Colonic mucosa (tissue), 4 donors: ENCODE results near the gene DPP6. TPM values are rescaled to one million over a fixed set of nuclear protein-coding genes. Genes with fewer than 3 reads are reported as not detected.

ENCODE experiments used
- DNase-seq: peaks from one replicate; pipeline ENCODE4 v3.0.0-alpha.2; 2020
- H3K27ac ChIP-seq: fragments of 200-600 bp; one replicate; pipeline ENCODE4 v1.8.0; 2021
- H3K27me3 ChIP-seq: fragments of 200-600 bp; one replicate; pipeline ENCODE4 v1.8.0; 2021
- H3K36me3 ChIP-seq: fragments of 200-600 bp; one replicate; pipeline ENCODE4 v1.8.0; 2021
- H3K4me1 ChIP-seq: fragments of 200-600 bp; one replicate; pipeline ENCODE4 v1.8.0; 2021; ENCODE audit warnings: mild to moderate bottlenecking
- H3K4me3 ChIP-seq: fragments of 200-600 bp; one replicate; pipeline ENCODE4 v1.8.0; 2021
- H3K9ac ChIP-seq, 2 donors: one replicate each; pipeline ENCODE4 v1.7.0; 2013; ENCODE audit warnings: control low read depth in 2 of 2, low read depth in 2 of 2, low read length in 2 of 2
- H3K9me3 ChIP-seq: fragments of 200-600 bp; one replicate; pipeline ENCODE4 v1.8.0; 2021
- CTCF ChIP-seq: fragments of 200-600 bp; IDR thresholded peaks from one replicate; pipeline ENCODE4 v1.8.0; 2022; ENCODE audit warnings: antibody characterized with exemption, mild to moderate bottlenecking
- intact Hi-C: fragments of 100-400 bp; cut with DNase I; formaldehyde crosslinking; loops from one replicate; pipeline ENCODE4 v1.14.1; 2022
- total RNA-seq, 2 donors: library from RNA; stranded (reverse); fragmentation: NEBNext Ultra II Directional in 1 of 2; extraction: Animal tissue kit (Norgen Biotek cat#: 25700) in 1 of 2; gene quantifications; one replicate each; pipeline ENCODE4 v1.2.1, GENCODE V29; 2021
- donor health status: healthy.
- donor health status: DM: no; HTN: no; CAD: no.
- donor health status: DM: no; HTN: no; CAD: no.

DPP6 gene
- total RNA-seq, 2 donors from 2014 or later: 0.17 to 3.9 TPM

DNA sequence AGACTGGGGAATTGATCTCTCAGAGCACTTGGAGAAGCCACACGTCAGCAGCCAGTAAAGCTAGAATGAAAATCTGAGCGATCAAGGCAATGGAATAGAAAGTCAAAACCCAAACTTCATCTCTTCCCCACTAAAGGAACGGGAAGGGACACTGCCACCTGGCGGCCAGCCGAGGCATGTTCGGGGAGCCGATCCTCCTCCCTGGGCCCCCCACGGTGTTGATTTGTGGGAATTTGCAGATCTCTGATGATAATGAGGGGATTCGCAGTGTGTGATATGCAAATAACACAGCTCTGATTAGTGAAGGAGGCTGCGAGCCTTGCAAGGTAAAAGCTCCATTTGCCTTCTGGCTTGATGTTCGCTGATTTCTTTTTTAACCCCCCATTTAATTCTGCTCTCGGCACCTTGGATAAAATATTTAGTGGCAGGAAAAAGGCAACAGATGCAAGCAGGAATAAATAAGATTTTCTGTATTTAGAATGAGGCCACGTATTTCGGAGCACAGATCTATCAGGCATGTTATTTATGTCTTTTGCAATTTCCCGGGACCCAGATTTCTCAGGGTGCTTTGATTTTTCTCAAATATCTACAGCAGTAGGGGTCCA, 692.2 kb downstream of the DPP6 start:
- H3K27ac ChIP-seq: no peak overlapping the region
- no peaks in the 10 kb centered on the region for H3K27me3 ChIP-seq
- H3K4me1 ChIP-seq: no peaks in the 10 kb centered on the region
- no peaks in the 10 kb centered on the region for H3K9me3 ChIP-seq
- no peak overlapping the region for H3K4me3 ChIP-seq
- DNase-seq: peak; percentile 29
- no peaks in the 10 kb centered on the region for H3K36me3 ChIP-seq
- H3K9ac ChIP-seq: no peak overlapping the region
- TF ChIP-seq CTCF: peak; percentile 79
- intact Hi-C loops: loop anchor here (2.0 kb wide), 1 partner anchor 104 kb away; no protein-coding TSS in a partner anchor

- DNase-seq: no peak
- Histone ChIP-seq H3K27ac (no peak overlapping the region), H3K36me3 (no peaks in the 10 kb centered on the region), H3K4me1 (no peaks in the 10 kb centered on the region), H3K4me3 (no peak overlapping the region), H3K27me3 (no peaks in the 10 kb centered on the region), H3K9me3 (no peaks in the 10 kb centered on the region), H3K9ac (no peak overlapping the region)
- TF ChIP-seq CTCF: no peak
- intact Hi-C loops: loop anchor here (2.0 kb wide), 1 partner anchor 104 kb away; no protein-coding TSS in a partner anchor
Measured at GRCh38 chr7:154744861-154745258, 692.7 kb downstream of the DPP6 start.

- H3K4me1 ChIP-seq: no peaks in the 10 kb centered on the region
- H3K27ac ChIP-seq: no peak overlapping the region
- intact Hi-C loops: no loop called here
Measured at GRCh38 chr7:154746571-154747360, 694.6 kb downstream of the DPP6 start.

GRCh38 chr7:154748089-154748786, 696.0 kb downstream of the DPP6 start:
- no peaks in the 10 kb centered on the region for H3K27me3 ChIP-seq
- no peak for TF ChIP-seq CTCF
- H3K36me3 ChIP-seq: no peaks in the 10 kb centered on the region
- no peaks in the 10 kb centered on the region for H3K9me3 ChIP-seq
- DNase-seq: no peak
- no peak overlapping the region for H3K27ac ChIP-seq
- no peaks in the 10 kb centered on the region for H3K4me1 ChIP-seq
- intact Hi-C loops: no loop called here
- H3K4me3 ChIP-seq: no peak overlapping the region
- peak overlapping the region in 1 of 2 donors; percentile 12 for H3K9ac ChIP-seq

More at GRCh38 chr7:154746571-154747360, 694.6 kb downstream of the DPP6 start:
- Histone ChIP-seq H3K9me3 (no peaks in the 10 kb centered on the region), H3K27me3 (no peaks in the 10 kb centered on the region), H3K36me3 (no peaks in the 10 kb centered on the region), H3K9ac (no peak overlapping the region), H3K4me3 (no peak overlapping the region)
- no peak for TF ChIP-seq CTCF
- no peak for DNase-seq

GRCh38 chr7:154750353-154750801, 698.2 kb downstream of the DPP6 start:
- H3K9me3 ChIP-seq: no peaks in the 10 kb centered on the region
- H3K4me3 ChIP-seq: no peak overlapping the region
- H3K27me3 ChIP-seq: no peaks in the 10 kb centered on the region
- no peaks in the 10 kb centered on the region for H3K4me1 ChIP-seq
- H3K27ac ChIP-seq: no peak overlapping the region
- no peaks in the 10 kb centered on the region for H3K36me3 ChIP-seq
- intact Hi-C loops: no loop called here
- no peak for TF ChIP-seq CTCF
- H3K9ac ChIP-seq: no peak overlapping the region
- DNase-seq: no peak
